ENCODE data around the gene NRXN2. TPM values are rescaled to one million over a fixed set of nuclear protein-coding genes. Genes with fewer than 3 reads are reported as not detected.

NRXN2 gene
- total and polyA plus RNA-seq, 10 of the 15 experiments (the other 5 are each of a cell fraction or from before 2014, with no cell fraction given), result 0.03 to 1.4 (median 0.23) TPM

GRCh38 chr11:64560139-64560771, 162.7 kb downstream of the NRXN2 start (continued):
- no peak for TF ChIP-seq E4F1 (IDR thresholded peaks at IDR 0.05; ENCODE audit: borderline replicate concordance, partially characterized antibody)

DNA sequence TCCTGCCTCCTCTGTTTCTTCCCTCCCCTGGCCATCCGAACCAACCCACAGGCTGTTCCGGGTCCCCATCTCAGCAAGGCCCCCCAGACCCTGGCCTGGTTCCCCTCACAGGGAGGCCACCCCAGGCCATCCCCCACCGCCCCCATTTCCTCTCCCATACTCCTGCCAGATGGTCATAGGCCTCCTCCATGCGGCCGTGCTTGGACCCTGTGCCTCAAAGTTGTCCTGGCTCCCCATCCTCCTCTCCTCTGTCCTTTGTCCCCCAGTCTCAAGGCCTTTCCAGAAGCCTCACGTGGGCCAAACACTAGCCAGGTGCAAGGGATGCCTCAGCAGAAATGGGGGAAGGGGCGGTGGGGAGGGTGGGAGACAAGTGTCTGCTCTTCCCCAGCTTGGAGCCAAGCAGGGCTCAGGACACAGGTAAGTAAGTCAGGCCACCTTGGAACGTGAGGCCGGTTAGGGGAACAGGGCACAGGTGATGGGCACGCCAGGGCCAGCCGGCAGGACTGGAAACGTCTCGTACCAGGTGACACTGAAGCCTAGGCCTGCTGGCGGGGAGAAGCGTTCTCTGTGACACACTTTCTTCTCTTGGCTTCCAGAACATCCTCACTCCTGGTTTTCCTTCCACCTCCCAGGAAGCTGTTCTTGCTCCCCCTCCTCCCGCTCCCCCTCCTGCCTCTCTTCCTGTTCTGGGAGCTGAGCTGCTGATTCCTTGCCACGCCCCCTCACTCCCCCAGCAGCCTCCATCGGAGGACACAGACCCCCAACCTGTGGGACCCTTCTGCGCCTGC, 163.5 kb downstream of the NRXN2 start:
- POLR2A ChIA-PET, result no interaction called here
- 37% methylated on average over 16 of the region's 19 CpGs for whole genome bisulfite sequencing (ENCODE audit: insufficient coverage, insufficient replicate concordance, low lambda C conversion rate, missing lambda C conversion rate)
- H3K36me3 ChIP-seq (ENCODE audit: control insufficient read depth in 2 of 2, insufficient read depth in 2 of 2, low read length in 1 of 2), result no peaks in the 10 kb centered on the region
- intact Hi-C loops (cut with micrococcal nuclease; ENCODE audit: unreplicated experiment), result no loop called here
- no peaks in the 10 kb centered on the region for H3K9me3 ChIP-seq (replicated peaks; ENCODE audit: control insufficient read depth, insufficient read depth, low read length)
- H3K79me2 ChIP-seq (ENCODE audit: control insufficient read depth, insufficient read depth, low read length), result no peaks in the 10 kb centered on the region
- no peaks in the 10 kb centered on the region for H4K20me1 ChIP-seq (ENCODE audit: control insufficient read depth, insufficient read depth)
- peaks cover 0 to 2% of the 10 kb centered on the region in 2 experiments; a peak in 2 of 4 replicates for H3K27me3 ChIP-seq (replicated peaks in 1 of 2; ENCODE audit: control insufficient read depth in 2 of 2, insufficient read depth in 2 of 2, low read length in 1 of 2)
- no peak overlapping the region for H3K4me2 ChIP-seq (ENCODE audit: control insufficient read depth, insufficient read depth)
- in situ Hi-C loops (cut with MboI), result no loop called here
- RAD21 ChIA-PET (ENCODE audit: unreplicated experiment), result interaction anchor here (1.4 kb wide), 1 partner anchor 85 kb away, joined by 3 read pairs; no protein-coding TSS in a partner anchor
- H3K9ac ChIP-seq (ENCODE audit: control insufficient read depth, insufficient read depth, low read length), result no peak overlapping the region
- BruUV-seq (replicated peaks), result no TSS peak
- CTCF ChIA-PET, result interaction anchor here (1.6 kb wide), 1 partner anchor 86 kb away, joined by 5 read pairs; no protein-coding TSS in a partner anchor
- no peaks in the 10 kb centered on the region for H3K4me1 ChIP-seq (ENCODE audit: control insufficient read depth, insufficient read depth, low read length)
- SMC1A ChIA-PET (ENCODE audit: uncharacterized antibody, unreplicated experiment), result interaction anchor here (1.0 kb wide), 1 partner anchor 93 kb away, joined by 3 read pairs; no protein-coding TSS in a partner anchor
- no peak overlapping the region for H3K4me3 ChIP-seq
- no peak for FAIRE-seq
- TF ChIP-seq EGR1 (IDR thresholded peaks at IDR 0.05; ENCODE audit: borderline replicate concordance in 1 of 2, low read depth in 2 of 2, low read length in 2 of 2), result no peak
- TF ChIP-seq, protein P1, sequence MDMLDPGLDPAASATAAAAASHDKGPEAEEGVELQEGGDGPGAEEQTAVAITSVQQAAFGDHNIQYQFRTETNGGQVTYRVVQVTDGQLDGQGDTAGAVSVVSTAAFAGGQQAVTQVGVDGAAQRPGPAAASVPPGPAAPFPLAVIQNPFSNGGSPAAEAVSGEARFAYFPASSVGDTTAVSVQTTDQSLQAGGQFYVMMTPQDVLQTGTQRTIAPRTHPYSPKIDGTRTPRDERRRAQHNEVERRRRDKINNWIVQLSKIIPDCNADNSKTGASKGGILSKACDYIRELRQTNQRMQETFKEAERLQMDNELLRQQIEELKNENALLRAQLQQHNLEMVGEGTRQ (IDR thresholded peaks at IDR 0.05; ENCODE audit: borderline replicate concordance, low read depth, low read length), result no peak
- no peak for TF ChIP-seq SIX5 (IDR thresholded peaks at IDR 0.05; ENCODE audit: low read depth, low read length, severe bottlenecking)
- TF ChIP-seq TARDBP (IDR thresholded peaks at IDR 0.05; ENCODE audit: borderline replicate concordance), result no peak
- TF ChIP-seq RELB (IDR thresholded peaks at IDR 0.05; ENCODE audit: low read depth), result no peak
- no peak for TF ChIP-seq BCLAF1 (IDR thresholded peaks at IDR 0.05)
- H3K27ac ChIP-seq (ENCODE audit: control insufficient read depth, insufficient read depth), result no peak overlapping the region
- DNase-seq (ENCODE audit: low read depth, low spot score), result no peak
- no peak overlapping the region for H2AFZ ChIP-seq (ENCODE audit: control insufficient read depth, low read depth, low read length)
- no peak for ATAC-seq
